Urinary bladder (tissue), 4 donors: ENCODE results near the gene CORIN. TPM values are rescaled to one million over a fixed set of nuclear protein-coding genes. Genes with fewer than 3 reads are reported as not detected.

Experiments used
- DNase-seq: peaks from one replicate; pipeline ENCODE4 v3.0.0-alpha.2; 2015; ENCODE audit errors: extremely low spot score
- H3K27ac ChIP-seq: one replicate; pipeline ENCODE4 v1.5.1; 2013; ENCODE audit warnings: low read depth, mild to moderate bottlenecking, moderate library complexity
- H3K36me3 ChIP-seq: one replicate; pipeline ENCODE4 v1.6.1; 2013; ENCODE audit warnings: mild to moderate bottlenecking, moderate library complexity; ENCODE audit not compliant: insufficient read depth
- H3K4me1 ChIP-seq: one replicate; pipeline ENCODE4 v1.6.1; 2013; ENCODE audit warnings: mild to moderate bottlenecking, moderate library complexity; ENCODE audit not compliant: insufficient read depth
- H3K4me3 ChIP-seq: one replicate; pipeline ENCODE4 v1.5.1; 2013; ENCODE audit warnings: low read depth, low read length
- WGBS: extraction: QIAGEN DNeasy Blood & Tissue Kit; methylation state at CpG from one replicate; pipeline ENCODE4 v1.1.7; 2013; 5-methylcytosine and 5-hydroxymethylcytosine counted together
- polyA plus RNA-seq: library from polyadenylated mRNA; stranded (reverse); fragments of 200-250 nt; gene quantifications from one replicate; pipeline ENCODE4 v1.2.3, GENCODE V29; 2013
- total RNA-seq: library from RNA; depleted of rRNA; stranded (reverse); fragments of >200 nt; gene quantifications from one replicate; pipeline ENCODE4 v1.2.3, GENCODE V29; 2014
- donor health status: healthy with polysubstance abuse.
- donor health status: healthy.

Gene CORIN
- total and polyA plus RNA-seq, 2 donors, result 8.6 to 20.9 TPM

DNA sequence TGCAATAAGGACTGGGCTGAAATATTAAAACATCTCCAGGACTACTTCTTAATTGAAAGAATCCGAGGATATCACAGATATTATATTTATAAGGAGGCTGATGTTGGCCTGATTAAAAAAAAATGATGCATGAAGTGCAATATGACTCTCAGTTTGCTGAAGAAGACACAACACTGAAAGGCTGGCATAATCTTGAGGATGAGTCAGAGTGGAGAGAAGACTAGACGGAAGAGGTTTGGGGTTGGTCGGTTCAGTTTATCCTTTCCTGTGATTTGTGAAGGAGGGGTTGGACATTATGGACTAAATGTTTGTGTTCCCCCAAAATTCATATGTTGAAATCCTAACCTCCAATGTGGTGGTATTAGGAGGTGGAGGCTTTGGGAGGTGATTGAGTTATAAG, 170.3 kb downstream of the CORIN start:
- Histone ChIP-seq H3K4me3 (no peak overlapping the region), H3K4me1 (no peaks in the 10 kb centered on the region), H3K27ac (no peak overlapping the region), H3K36me3 (no peaks in the 10 kb centered on the region)
- no peak for DNase-seq
- WGBS, result 81% methylated on average over 3 of the region's 3 CpGs

GRCh38 chr4:47664051-47664826, 173.6 kb downstream of the CORIN start:
- no peak overlapping the region for H3K4me3 ChIP-seq
- no peaks in the 10 kb centered on the region for H3K4me1 ChIP-seq
- no peak for DNase-seq
- no peak overlapping the region for H3K27ac ChIP-seq
- WGBS, result 87% methylated on average over 8 of the region's 8 CpGs
- H3K36me3 ChIP-seq, result no peaks in the 10 kb centered on the region

DNA sequence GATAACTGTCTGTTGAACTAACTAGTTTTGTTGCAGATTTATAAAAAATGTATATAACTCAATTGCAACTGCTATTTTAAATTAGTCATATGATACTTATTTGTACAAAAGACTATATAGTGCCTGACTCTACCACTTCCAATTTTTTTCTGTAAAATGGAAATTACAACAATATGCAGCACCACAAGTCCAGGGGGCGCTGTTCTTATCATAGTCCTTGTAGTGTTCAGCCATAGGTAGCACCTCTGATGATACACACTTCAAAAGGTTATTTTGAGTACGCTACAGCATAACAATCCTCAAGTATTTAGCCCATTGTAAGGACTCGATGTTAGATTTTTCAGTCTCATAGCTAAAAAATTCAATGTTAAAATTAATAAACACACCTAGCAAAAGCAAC, 174.9 kb downstream of the CORIN start:
- 86% methylated on average over 3 of the region's 3 CpGs for WGBS
- H3K4me3 ChIP-seq, result no peak overlapping the region
- no peaks in the 10 kb centered on the region for H3K36me3 ChIP-seq
- no peak overlapping the region for H3K27ac ChIP-seq
- DNase-seq, result no peak
- no peaks in the 10 kb centered on the region for H3K4me1 ChIP-seq

DNA sequence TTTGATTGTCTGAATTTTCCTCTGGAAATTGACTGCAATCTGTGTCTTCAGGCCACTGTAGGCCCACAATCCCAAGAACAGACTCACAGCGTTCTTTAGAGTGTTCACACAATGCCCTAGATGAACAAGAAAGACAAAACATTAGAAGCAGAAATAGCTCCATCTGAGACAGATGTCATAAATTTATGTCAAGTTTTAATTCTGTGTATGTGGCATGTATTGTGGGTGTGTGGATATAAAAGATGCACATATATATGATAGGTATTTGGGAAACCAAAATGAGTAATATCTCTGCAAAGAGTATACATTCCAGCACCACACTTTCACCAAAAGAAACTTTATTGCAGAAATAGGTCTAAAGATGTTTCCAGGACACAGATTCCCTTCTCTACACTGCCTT, 176.1 kb downstream of the CORIN start:
- no peak overlapping the region for H3K27ac ChIP-seq
- no peak overlapping the region for H3K4me3 ChIP-seq
- no peaks in the 10 kb centered on the region for H3K36me3 ChIP-seq
- no peaks in the 10 kb centered on the region for H3K4me1 ChIP-seq
- WGBS, result 91% methylated on average over 1 of the region's 1 CpG
- DNase-seq, result no peak

GRCh38 chr4:47659342-47659741, 178.5 kb downstream of the CORIN start:
- Histone ChIP-seq H3K4me3 (no peak overlapping the region), H3K27ac (no peak overlapping the region), H3K36me3 (no peaks in the 10 kb centered on the region), H3K4me1 (no peaks in the 10 kb centered on the region)
- 92% methylated on average over 1 of the region's 1 CpG for WGBS
- no peak for DNase-seq

GRCh38 chr4:47654972-47655693, 182.7 kb downstream of the CORIN start:
- Histone ChIP-seq H3K36me3 (no peaks in the 10 kb centered on the region), H3K4me3 (no peak overlapping the region), H3K4me1 (no peaks in the 10 kb centered on the region), H3K27ac (no peak overlapping the region)
- no peak for DNase-seq
- 92% methylated on average over 3 of the region's 3 CpGs for WGBS

DNA sequence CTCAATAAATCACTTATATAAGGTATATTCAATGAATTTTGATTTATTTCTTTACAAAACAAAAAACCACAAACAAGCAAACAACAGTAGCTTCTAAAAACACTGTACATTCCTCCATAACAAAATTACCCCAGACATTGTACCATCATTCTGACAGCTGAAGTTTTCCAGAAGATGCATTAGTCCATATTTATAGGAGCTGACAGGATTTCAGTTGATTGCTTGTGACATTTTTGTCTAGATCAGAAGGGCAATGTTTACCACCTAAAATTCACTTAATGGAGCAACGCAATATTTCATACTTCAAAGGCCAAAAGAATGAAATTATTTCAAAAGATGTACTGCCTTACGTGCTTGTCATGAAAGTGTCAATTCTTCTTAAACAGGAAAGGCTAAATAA, 185.8 kb downstream of the CORIN start:
- DNase-seq, result no peak
- 85% methylated on average over 2 of the region's 2 CpGs for WGBS
- H3K27ac ChIP-seq, result no peak overlapping the region
- H3K4me3 ChIP-seq, result no peak overlapping the region
- H3K4me1 ChIP-seq, result no peaks in the 10 kb centered on the region
- no peaks in the 10 kb centered on the region for H3K36me3 ChIP-seq

DNA sequence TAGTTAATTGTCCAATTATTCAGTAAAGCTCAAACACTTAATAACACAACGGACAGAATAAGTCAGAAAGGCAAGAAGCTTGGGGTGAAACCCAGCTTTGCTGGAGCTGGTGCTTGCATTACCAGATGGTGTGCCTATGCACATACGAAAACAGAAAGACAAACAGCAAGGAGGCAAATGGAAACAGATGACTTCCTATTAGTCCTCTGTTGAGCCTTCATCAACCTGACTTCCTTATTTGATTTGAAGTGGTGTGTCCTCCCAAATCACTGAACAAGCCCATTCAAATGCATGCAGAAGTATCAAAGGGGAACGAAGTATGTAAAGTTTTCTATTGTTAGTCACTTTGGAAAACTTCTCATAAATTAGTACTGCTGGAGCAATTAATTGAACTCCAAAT, 186.6 kb downstream of the CORIN start:
- 47% methylated on average over 3 of the region's 3 CpGs for WGBS
- Histone ChIP-seq H3K4me1 (no peaks in the 10 kb centered on the region), H3K4me3 (no peak overlapping the region), H3K36me3 (no peaks in the 10 kb centered on the region), H3K27ac (no peak overlapping the region)
- DNase-seq, result no peak

DNA sequence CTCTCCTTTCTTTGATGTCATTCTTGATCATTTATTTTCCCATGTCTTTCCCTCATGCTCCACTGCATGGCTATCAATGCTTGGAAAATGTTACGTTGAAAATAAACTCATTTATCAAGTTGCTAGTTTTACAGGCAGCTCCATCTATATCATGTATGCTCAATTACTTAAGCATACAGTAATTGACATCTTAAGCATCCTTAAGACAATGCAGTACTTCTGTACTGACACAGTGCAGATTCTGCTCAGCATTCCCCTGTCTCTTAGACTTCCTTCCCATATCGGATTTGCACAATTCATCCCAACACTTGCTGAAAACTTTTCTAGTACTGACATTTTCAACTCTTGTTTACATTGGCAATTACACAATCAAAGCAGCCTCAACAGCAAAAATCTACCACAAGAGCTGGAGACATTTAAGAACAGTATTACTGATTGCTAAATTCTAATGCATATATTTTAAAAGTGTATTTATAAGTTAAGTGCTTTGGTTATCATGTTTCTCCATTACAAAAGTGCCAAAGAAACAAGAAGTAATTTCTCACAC, 187.2 kb downstream of the CORIN start:
- 21% methylated on average over 2 of the region's 2 CpGs for WGBS
- DNase-seq, result no peak
- no peaks in the 10 kb centered on the region for H3K36me3 ChIP-seq
- no peak overlapping the region for H3K4me3 ChIP-seq
- H3K4me1 ChIP-seq, result no peaks in the 10 kb centered on the region
- H3K27ac ChIP-seq, result no peak overlapping the region

GRCh38 chr4:47647544-47647943, 190.3 kb downstream of the CORIN start:
- WGBS, result 63% methylated on average over 3 of the region's 3 CpGs

DNA sequence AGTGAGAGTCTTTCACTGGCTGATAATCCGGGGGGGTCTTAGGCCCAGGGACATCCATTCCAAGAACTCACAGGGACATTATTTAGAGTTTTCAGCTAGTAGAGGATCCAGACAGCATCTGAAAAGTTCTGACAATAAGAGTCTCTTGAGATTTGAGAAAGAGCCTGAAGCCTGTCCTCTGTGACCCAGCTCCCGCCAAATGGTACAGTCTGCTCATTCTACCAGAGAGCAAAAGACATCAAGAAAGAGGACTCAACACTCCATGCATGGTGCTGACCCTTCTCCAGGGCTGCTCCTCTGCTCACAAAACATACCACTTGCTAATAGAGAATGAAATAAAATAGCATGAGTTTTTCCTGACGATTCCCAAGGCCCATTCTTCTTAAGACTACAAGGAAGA, 190.8 kb downstream of the CORIN start:
- Histone ChIP-seq H3K27ac (no peak overlapping the region), H3K36me3 (no peaks in the 10 kb centered on the region), H3K4me1 (no peaks in the 10 kb centered on the region), H3K4me3 (no peak overlapping the region)
- no peak for DNase-seq
- 82% methylated on average over 3 of the region's 3 CpGs for WGBS

More at GRCh38 chr4:47647544-47647943, 190.3 kb downstream of the CORIN start:
- DNase-seq, result no peak
- no peak overlapping the region for H3K27ac ChIP-seq
- H3K4me3 ChIP-seq, result no peak overlapping the region
- H3K4me1 ChIP-seq, result no peaks in the 10 kb centered on the region
- H3K36me3 ChIP-seq, result no peaks in the 10 kb centered on the region

DNA sequence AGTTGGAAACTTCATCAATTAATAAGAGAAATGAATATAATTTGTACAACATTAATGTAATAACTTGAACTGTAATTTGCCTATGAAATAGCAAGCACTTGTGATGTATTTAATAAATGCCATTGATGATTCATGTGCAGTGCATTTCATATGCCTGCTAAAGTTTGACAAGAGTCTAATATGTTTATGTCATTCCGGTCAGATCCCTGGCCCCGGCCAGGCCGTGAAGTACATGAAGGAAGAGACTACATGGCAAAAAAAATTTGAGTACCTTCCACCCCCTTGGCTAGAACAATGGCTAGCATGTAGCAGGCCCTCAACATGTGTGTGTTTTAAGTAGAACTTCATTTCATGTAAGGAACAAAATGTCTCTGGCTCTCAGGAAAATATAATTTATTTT, 191.5 kb downstream of the CORIN start:
- 88% methylated on average over 3 of the region's 3 CpGs for WGBS
- no peaks in the 10 kb centered on the region for H3K36me3 ChIP-seq
- no peak overlapping the region for H3K27ac ChIP-seq
- DNase-seq, result no peak
- no peak overlapping the region for H3K4me3 ChIP-seq
- no peaks in the 10 kb centered on the region for H3K4me1 ChIP-seq

- WGBS, result 76% methylated on average over 6 of the region's 6 CpGs
- no peak overlapping the region for H3K27ac ChIP-seq
- no peak overlapping the region for H3K4me3 ChIP-seq
- no peaks in the 10 kb centered on the region for H3K36me3 ChIP-seq
- no peaks in the 10 kb centered on the region for H3K4me1 ChIP-seq
- DNase-seq, result no peak
These were observed 194.0 kb downstream of the CORIN start for GRCh38 chr4:47643845-47644244.
